B cell (primary cell): ENCODE measurements around the gene RDM1. TPM values are rescaled to one million over a fixed set of nuclear protein-coding genes. Genes with fewer than 3 reads are reported as not detected.

Experiments used
- ATAC-seq: fragments of 200-7000 bp; cut with Tn5 transposase; one replicate; pipeline ENCODE4 v1.10.0; 2021; ENCODE audit warnings: low read depth, mild to moderate bottlenecking, moderate number of reproducible peaks, moderate library complexity
- CTCF ChIA-PET: fragments of 350-600 bp; sonication (Branson Sonifier 250); formaldehyde crosslinking; loops from one replicate; lab custom pipeline; 2021; ENCODE audit warnings: antibody characterized with exemption, inconsistent platforms; lab: Charles Lee
- POLR2A ChIA-PET: fragments of 350-600 bp; sonication (Branson Sonifier 250); formaldehyde crosslinking; loops from one replicate; lab custom pipeline; 2021; ENCODE audit warnings: antibody characterized with exemption; lab: Charles Lee
- DNase-seq: peaks from one replicate; pipeline ENCODE4 v3.0.0; 2013
- H2AFZ ChIP-seq: 2 replicates; pipeline ENCODE4 v1.6.1; 2012; ENCODE audit warnings: mild to moderate bottlenecking, low read depth, low read length; ENCODE audit not compliant: insufficient read depth, poor library complexity, severe bottlenecking
- H3K27ac ChIP-seq, 2 donors: 1 replicate in 1 of 2; 2 replicates in 1 of 2; pipeline ENCODE4 v1.5.1; 2012 to 2013; ENCODE audit warnings: low read length in 2 of 2, mild to moderate bottlenecking in 2 of 2, moderate library complexity in 1 of 2
- H3K27me3 ChIP-seq, 4 experiments: fragments of 200-600 bp in 1 of 4; sonication (generic) in 1 of 4; replicated peaks in 1 of 4; 1 replicate in 2 of 4; 2 replicates in 2 of 4; pipeline versions ENCODE4 v1.6.1 to v1.7.0; 2013 to 2016; ENCODE audit warnings: low read length in 3 of 4, mild to moderate bottlenecking in 2 of 4, mixed read lengths in 1 of 4, moderate library complexity in 1 of 4; ENCODE audit not compliant: insufficient read depth in 4 of 4, control insufficient read depth in 3 of 4; ENCODE audit errors: control extremely low read depth in 1 of 4
- H3K36me3 ChIP-seq, 2 experiments: replicated peaks in 1 of 2; 1 replicate in 1 of 2; 2 replicates in 1 of 2; pipeline versions ENCODE4 v1.6.1 to v1.7.1; 2013; ENCODE audit warnings: low read length in 1 of 2; ENCODE audit not compliant: insufficient read depth in 2 of 2, control insufficient read depth in 1 of 2; ENCODE audit errors: control extremely low read depth in 1 of 2, extremely low read depth in 1 of 2
- H3K4me1 ChIP-seq, 2 donors: fragments of 200-600 bp in 1 of 2; sonication (generic) in 1 of 2; 1 replicate in 1 of 2; 2 replicates in 1 of 2; pipeline versions ENCODE4 v1.5.1 to v1.6.1; 2013 to 2017; ENCODE audit warnings: low read length in 2 of 2; ENCODE audit not compliant: control insufficient read depth in 2 of 2, insufficient read depth in 2 of 2
- H3K4me2 ChIP-seq: replicated peaks from 2 replicates; pipeline ENCODE3; 2012; ENCODE audit warnings: mild to moderate bottlenecking, low read depth, low read length; ENCODE audit not compliant: poor library complexity, severe bottlenecking
- H3K4me3 ChIP-seq, 5 experiments: fragments of 200-600 bp in 1 of 5; sonication (generic) in 1 of 5; 1 replicate in 3 of 5; 2 replicates in 2 of 5; pipeline versions ENCODE4 v1.5.1 to v1.7.0; 2011 to 2016; ENCODE audit warnings: low read length in 4 of 5, mild to moderate bottlenecking in 4 of 5, low read depth in 2 of 5, control low read depth in 1 of 5, moderate library complexity in 1 of 5; ENCODE audit not compliant: insufficient read depth in 1 of 5; ENCODE audit errors: control extremely low read depth in 1 of 5, extremely low read depth in 1 of 5
- H3K79me2 ChIP-seq: fragments of 200-600 bp; sonication (generic); one replicate; pipeline ENCODE4 v1.6.0; 2016; ENCODE audit warnings: low read length; ENCODE audit not compliant: control insufficient read depth, insufficient read depth
- H3K9ac ChIP-seq: fragments of 200-600 bp; sonication (generic); 2 replicates; pipeline ENCODE4 v1.6.1; 2017; ENCODE audit warnings: mild to moderate bottlenecking, low read length, moderate library complexity
- H3K9me3 ChIP-seq, 3 donors: one replicate each; pipeline versions ENCODE4 v1.6.1 to v1.7.1; 2013; ENCODE audit warnings: low read length in 2 of 3; ENCODE audit not compliant: control insufficient read depth in 2 of 3, insufficient read depth in 1 of 3; ENCODE audit errors: control extremely low read depth in 1 of 3
- H4K20me1 ChIP-seq: 2 replicates; pipeline ENCODE4 v1.6.0; 2012; ENCODE audit warnings: mild to moderate bottlenecking, low read length; ENCODE audit not compliant: insufficient read depth, control insufficient read depth, poor library complexity, severe bottlenecking
- H3K27ac Mint-ChIP-seq: one replicate; pipeline ENCODE4 v1.8.0; 2021; ENCODE audit warnings: mixed read lengths
- H3K27me3 Mint-ChIP-seq: one replicate; pipeline ENCODE4 v1.8.0; 2021; ENCODE audit warnings: mixed read lengths
- H3K4me1 Mint-ChIP-seq: one replicate; pipeline ENCODE4 v1.8.0; 2021; ENCODE audit warnings: mixed read lengths
- H3K4me3 Mint-ChIP-seq: one replicate; pipeline ENCODE4 v1.8.0; 2021; ENCODE audit warnings: mixed read lengths
- H3K9me3 Mint-ChIP-seq: one replicate; pipeline ENCODE4 v1.8.0; 2022; ENCODE audit warnings: mixed read lengths; ENCODE audit not compliant: insufficient read depth
- CTCF ChIP-seq: fragments of 200-600 bp; IDR thresholded peaks from one replicate; pipeline ENCODE4 v1.8.0; 2022; ENCODE audit warnings: antibody characterized with exemption, mild to moderate bottlenecking
- EZH2 ChIP-seq: IDR thresholded peaks from 2 replicates; pipeline ENCODE4 v1.6.1; 2012; ENCODE audit warnings: borderline replicate concordance, low read depth, mild to moderate bottlenecking, moderate library complexity, low read length; ENCODE audit not compliant: insufficient read depth, poor library complexity, severe bottlenecking
- WGBS: methylation state at CpG from one replicate; pipeline ENCODE4 v1.1.5; 2013; ENCODE audit warnings: missing lambda C conversion rate; ENCODE audit not compliant: insufficient coverage; 5-methylcytosine and 5-hydroxymethylcytosine counted together
- intact Hi-C: fragments of 100-400 bp; cut with micrococcal nuclease; formaldehyde crosslinking; loops from one replicate; pipeline ENCODE4 v1.10.0; 2022
- polyA plus RNA-seq: library from polyadenylated mRNA; depleted of rRNA; stranded (reverse); fragments of >200 nt; gene quantifications from 2 replicates; pipeline ENCODE4 v1.2.3, GENCODE V29; 2012
- total RNA-seq, 2 donors: library from RNA; stranded (reverse); fragments of 120-200 nt in 1 of 2; gene quantifications; 1 replicate in 1 of 2; 2 replicates in 1 of 2; pipeline versions ENCODE4 v1.2.3 to v1.2.4, GENCODE V29; 2013 to 2022

Gene RDM1
- total and polyA plus RNA-seq, 2 donors (not counting 1 experiment from before 2014, with no cell fraction given) = not detected

DNA sequence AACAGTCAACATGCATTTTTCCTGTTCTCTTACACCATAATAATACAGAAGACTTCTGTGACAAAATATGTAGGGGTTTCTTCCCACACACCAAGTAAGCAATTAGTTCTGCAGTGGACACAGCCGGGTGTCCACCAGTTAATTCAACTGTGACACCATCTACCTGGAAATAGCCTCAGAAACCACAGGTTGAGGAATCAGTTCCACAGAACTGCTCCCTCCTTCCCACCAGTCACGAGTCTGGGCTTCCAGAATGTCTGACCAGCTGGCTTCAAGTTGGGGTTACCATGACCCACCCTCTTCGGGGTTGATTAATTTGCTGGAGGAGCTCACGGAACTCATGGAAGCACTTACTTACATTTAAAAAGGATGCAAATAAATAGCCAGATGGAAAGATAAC is 36.8 kb downstream of the RDM1 start:
- Histone ChIP-seq H2AFZ (no peak overlapping the region), H3K36me3 (no peaks in the 10 kb centered on the region), H3K79me2 (no peaks in the 10 kb centered on the region), H3K4me1 (no peaks in the 10 kb centered on the region), H3K9me3 (peaks cover 0 to 2% (median 0%) of the 10 kb centered on the region in 3 donors), H3K9ac (no peak overlapping the region), H3K27ac (no peak overlapping the region), H4K20me1 (no peaks in the 10 kb centered on the region), H3K27me3 (peaks cover 0 to 6% (median under 1%) of the 10 kb centered on the region in 4 experiments), H3K4me2 (no peak overlapping the region), H3K4me3 (no peak overlapping the region)
- no peak overlapping the region for H3K27ac Mint-ChIP-seq
- ChIA-PET CTCF (no interaction called here), POLR2A (no interaction called here)
- peaks cover 6% of the 10 kb centered on the region for H3K27me3 Mint-ChIP-seq
- H3K9me3 Mint-ChIP-seq = no peaks in the 10 kb centered on the region
- intact Hi-C loops = no loop called here
- H3K4me3 Mint-ChIP-seq = no peak overlapping the region
- ATAC-seq (no peak), DNase-seq (no peak)
- WGBS = 100% methylated on average over 1 of the region's 4 CpGs
- H3K4me1 Mint-ChIP-seq = no peaks in the 10 kb centered on the region
- no peak for TF ChIP-seq CTCF
- TF ChIP-seq EZH2 = no peak

GRCh38 chr17:35892091-35893035 is 38.2 kb downstream of the RDM1 start:
- Histone ChIP-seq H3K27ac (no peak overlapping the region), H3K79me2 (no peaks in the 10 kb centered on the region), H3K4me3 (no peak overlapping the region), H2AFZ (no peak overlapping the region), H3K9me3 (peaks cover 0 to 2% (median 0%) of the 10 kb centered on the region in 3 donors), H3K4me2 (no peak overlapping the region), H3K9ac (no peak overlapping the region), H3K36me3 (no peaks in the 10 kb centered on the region), H3K27me3 (peaks cover 0 to 6% (median 0%) of the 10 kb centered on the region in 4 experiments), H3K4me1 (no peaks in the 10 kb centered on the region), H4K20me1 (no peaks in the 10 kb centered on the region)
- Mint-ChIP-seq H3K4me3 (no peak overlapping the region), H3K27me3 (peaks cover 6% of the 10 kb centered on the region), H3K4me1 (no peaks in the 10 kb centered on the region), H3K27ac (no peak overlapping the region), H3K9me3 (no peaks in the 10 kb centered on the region)
- no CpG with 5 or more reads among the region's 6 CpGs for WGBS
- ATAC-seq (no peak), DNase-seq (no peak)
- POLR2A ChIA-PET = interaction anchor here (0.7 kb wide), 1 partner anchor 64 kb away, joined by 3 read pairs; no protein-coding TSS in a partner anchor
- no peak for TF ChIP-seq CTCF
- TF ChIP-seq EZH2 = no peak
- CTCF ChIA-PET = no interaction called here
- intact Hi-C loops = no loop called here
